PFSK-1 (cell line): Measurements from ENCODE around the gene CLIC4.

Experiments
- FOXP2 ChIP-seq: optimal IDR thresholded peaks from 2 replicates; pipeline ENCODE3; 2011; ENCODE audit warnings: borderline replicate concordance, control low read depth, inconsistent platforms; ENCODE audit not compliant: insufficient read depth; ENCODE audit errors: extremely low read length, extremely low read depth
- POLR2AphosphoS5 ChIP-seq: IDR thresholded peaks from 2 replicates; pipeline ENCODE4 v1.6.1; 2012; ENCODE audit warnings: low read depth, mild to moderate bottlenecking, control low read depth, low read length, moderate library complexity
- REST ChIP-seq, 2 experiments: IDR thresholded peaks; 2 replicates each; pipeline versions ENCODE4 v1.6.1 to v1.8.0; 2011 to 2012; ENCODE audit warnings: low read depth in 2 of 2, low read length in 2 of 2, control low read depth in 1 of 2, inconsistent platforms in 1 of 2, mild to moderate bottlenecking in 1 of 2, moderate library complexity in 1 of 2; ENCODE audit not compliant: insufficient read depth in 1 of 2
- SIN3A ChIP-seq: IDR thresholded peaks from 2 replicates; pipeline ENCODE4 v1.6.1; 2012; ENCODE audit warnings: mild to moderate bottlenecking, low read length, moderate library complexity, borderline replicate concordance; ENCODE audit not compliant: insufficient read depth
- TAF1 ChIP-seq: IDR thresholded peaks from 2 replicates; pipeline ENCODE4 v1.6.1; 2012; ENCODE audit warnings: low read length, control low read depth, borderline replicate concordance; ENCODE audit not compliant: insufficient read depth

- TF ChIP-seq POLR2AphosphoS5 (no peak), TAF1 (no peak), REST (IDR thresholded peaks at IDR 0.05; ENCODE audit: insufficient read depth in 1 of 2, low read depth in 2 of 2, low read length in 2 of 2) (no peak), SIN3A (no peak), FOXP2 (no peak)
Observed at GRCh38 chr1:24893431-24893830, 148.2 kb downstream of the CLIC4 start.
